Activated naive CD8-positive, alpha-beta T cell treated with anti-CD3 and anti-CD28 coated beads, Interleukin-2, amount 10 ng/mL, durations not matched to agents 7 days and 5 days (primary cell): ENCODE measurements around the gene TMCC2. TPM values are rescaled to one million over a fixed set of nuclear protein-coding genes. Genes with fewer than 3 reads are reported as not detected.

Source experiments
- ATAC-seq: fragments of 150-1000 bp; cut with Tn5 transposase; one replicate; pipeline ENCODE4 v1.10.0; 2021; ENCODE audit warnings: low read depth, moderate library complexity
- POLR2A ChIA-PET: fragments of 350-600 bp; sonication (Branson Sonifier 250); formaldehyde crosslinking; loops from one replicate; lab custom pipeline; 2021; ENCODE audit warnings: antibody characterized with exemption; lab: Charles Lee
- DNase-seq: peaks from one replicate; pipeline ENCODE4 v3.0.0; 2021
- H3K27ac Mint-ChIP-seq: one replicate; pipeline ENCODE4 v1.8.0; 2022; ENCODE audit warnings: mild to moderate bottlenecking, mixed read lengths
- H3K27me3 Mint-ChIP-seq: one replicate; pipeline ENCODE4 v1.8.0; 2022; ENCODE audit warnings: mild to moderate bottlenecking, moderate library complexity, mixed read lengths
- H3K36me3 Mint-ChIP-seq: one replicate; pipeline ENCODE4 v1.8.0; 2021; ENCODE audit warnings: mild to moderate bottlenecking, mixed read lengths
- H3K4me1 Mint-ChIP-seq: one replicate; pipeline ENCODE4 v1.8.0; 2021; ENCODE audit warnings: mixed read lengths
- H3K4me3 Mint-ChIP-seq: one replicate; pipeline ENCODE4 v1.8.0; 2022; ENCODE audit warnings: mild to moderate bottlenecking, moderate library complexity, mixed read lengths
- H3K9me3 Mint-ChIP-seq: one replicate; pipeline ENCODE4 v1.8.0; 2021; ENCODE audit warnings: mixed read lengths
- total RNA-seq, 2 experiments: library from RNA; stranded (reverse); gene quantifications; one replicate each; pipeline ENCODE4 v1.2.3, GENCODE V29; 2021

Gene TMCC2
- total RNA-seq, 2 experiments from 2014 or later: 3.4 to 4.4 TPM

DNA sequence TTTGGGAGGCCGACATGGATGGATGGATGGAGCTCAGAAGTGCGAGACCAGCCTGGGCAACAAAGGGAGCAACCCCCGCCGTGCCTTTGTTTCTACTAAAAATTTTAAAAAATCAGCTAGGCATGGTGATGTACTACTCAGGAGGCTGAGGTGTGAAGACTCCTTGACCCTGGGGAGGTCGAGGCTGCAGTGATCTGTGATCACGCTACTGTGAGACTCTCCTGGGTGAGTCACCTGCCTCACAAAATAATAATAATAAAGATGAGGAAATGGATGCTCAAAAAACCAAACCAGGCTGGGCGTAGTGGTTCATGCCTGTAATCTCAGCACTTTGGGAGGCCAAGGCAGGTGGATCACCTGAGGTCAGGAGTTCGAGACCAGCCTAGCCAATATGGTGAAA is 35.5 kb upstream of the TMCC2 start:
- no peak overlapping the region for H3K27ac Mint-ChIP-seq
- no peaks in the 10 kb centered on the region for H3K27me3 Mint-ChIP-seq
- peaks cover 38% of the 10 kb centered on the region for H3K36me3 Mint-ChIP-seq
- POLR2A ChIA-PET: no interaction called here
- ATAC-seq: no peak
- peaks cover 36% of the 10 kb centered on the region for H3K4me1 Mint-ChIP-seq
- no peak overlapping the region for H3K4me3 Mint-ChIP-seq
- H3K9me3 Mint-ChIP-seq: peaks cover 3% of the 10 kb centered on the region
- no peak for DNase-seq

DNA sequence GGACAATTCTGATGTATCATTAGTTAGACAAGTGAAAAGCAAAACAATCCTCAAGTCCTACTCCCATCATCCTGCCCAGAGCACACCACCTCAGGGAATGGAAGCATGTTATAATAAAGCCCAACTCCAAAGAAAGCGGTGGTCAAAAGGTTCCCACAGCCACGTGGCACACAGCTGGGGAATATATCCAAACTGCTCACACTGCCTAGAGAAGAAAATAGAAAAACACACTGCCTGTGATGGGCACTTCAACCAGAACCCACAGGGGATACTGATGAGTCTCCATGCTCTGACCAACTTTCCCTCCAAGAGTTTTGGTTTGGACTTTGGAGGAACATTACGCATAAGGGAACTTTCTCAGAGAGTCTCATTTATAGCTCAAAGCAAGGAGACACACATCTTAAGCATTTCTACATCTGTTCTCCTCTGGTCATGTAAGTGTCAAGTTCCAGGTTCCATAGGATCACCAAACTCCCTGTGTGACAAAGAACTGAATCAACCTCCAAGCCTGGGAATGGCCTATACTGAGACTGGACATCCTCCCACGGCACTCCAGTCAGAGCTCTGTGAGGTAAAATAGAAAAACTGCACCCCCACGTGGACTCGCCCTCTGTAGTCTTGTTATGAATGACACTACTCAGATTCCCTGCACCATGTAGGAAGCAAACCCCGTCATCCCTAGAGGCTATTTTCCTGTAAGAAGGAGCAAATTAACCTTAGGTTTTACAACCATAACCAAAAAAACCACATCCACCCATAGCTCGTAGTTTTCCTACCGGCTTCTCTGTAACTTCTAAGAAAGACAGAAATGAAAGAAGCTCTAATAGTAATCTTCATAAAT is 28.4 kb upstream of the TMCC2 start:
- POLR2A ChIA-PET: interaction anchor here (0.6 to 2.6 kb wide), 5 partner anchors 13 to 114 kb away, joined by 3 to 10 read pairs (median 7); partner anchors contain the start of gene RBBP5
- no peaks in the 10 kb centered on the region for H3K27me3 Mint-ChIP-seq
- H3K27ac Mint-ChIP-seq: peak overlapping the region; percentile 72
- ATAC-seq (peak; percentile 76), DNase-seq (no peak)
- peak overlapping the region; percentile 67 for H3K4me3 Mint-ChIP-seq
- peaks cover 45% of the 10 kb centered on the region for H3K4me1 Mint-ChIP-seq
- H3K9me3 Mint-ChIP-seq: no peaks in the 10 kb centered on the region
- peaks cover 18% of the 10 kb centered on the region for H3K36me3 Mint-ChIP-seq

DNA sequence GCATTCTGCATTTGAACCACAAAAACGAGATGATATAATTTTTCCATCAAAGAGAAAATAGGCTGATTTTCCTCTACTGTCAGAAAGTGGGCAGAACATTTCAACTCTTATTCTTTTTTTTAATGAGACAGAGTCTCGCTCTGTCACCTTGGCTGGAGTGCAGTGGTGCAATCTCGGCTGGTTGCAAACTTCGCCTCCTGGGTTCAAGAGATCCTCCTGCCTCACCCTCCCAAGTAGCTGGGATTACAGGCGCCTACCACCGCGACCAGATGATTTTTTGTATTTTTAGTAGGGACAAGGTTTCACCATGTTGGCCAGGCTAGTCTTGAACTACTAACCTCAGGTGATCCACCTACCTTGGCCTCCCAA is 27.8 kb upstream of the TMCC2 start:
- ATAC-seq (no peak), DNase-seq (no peak)
- Mint-ChIP-seq H3K36me3 (peaks cover 16% of the 10 kb centered on the region), H3K9me3 (no peaks in the 10 kb centered on the region), H3K4me1 (peaks cover 49% of the 10 kb centered on the region), H3K4me3 (peak overlapping the region; percentile 67), H3K27ac (peak overlapping the region; percentile 72), H3K27me3 (no peaks in the 10 kb centered on the region)
- POLR2A ChIA-PET: interaction anchor here (1.1 to 2.6 kb wide), 4 partner anchors 14 to 114 kb away, joined by 3 to 10 read pairs (median 6); partner anchors contain the start of gene RBBP5

DNA sequence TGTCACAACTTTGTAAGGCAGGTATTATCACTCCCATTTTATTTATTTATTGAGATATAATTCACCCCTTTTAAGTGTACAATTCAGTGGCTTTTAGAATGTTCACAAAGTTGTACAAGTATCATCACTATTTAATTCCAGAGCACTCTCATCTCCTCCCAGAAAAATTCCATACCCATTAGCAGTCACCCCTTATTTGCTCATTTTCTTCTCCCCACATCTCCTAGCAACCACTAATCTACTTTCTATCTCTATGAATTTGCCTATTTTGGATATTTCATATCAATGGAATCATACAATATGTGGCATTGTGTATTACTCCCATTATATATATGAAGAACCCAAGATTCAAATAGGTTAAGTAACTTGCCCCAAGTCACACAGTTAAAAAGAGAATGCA is 23.2 kb upstream of the TMCC2 start:
- ATAC-seq: no peak
- H3K36me3 Mint-ChIP-seq: peaks cover 3% of the 10 kb centered on the region
- no peak overlapping the region for H3K4me3 Mint-ChIP-seq
- DNase-seq: no peak
- H3K4me1 Mint-ChIP-seq: peaks cover 42% of the 10 kb centered on the region
- H3K27ac Mint-ChIP-seq: no peak overlapping the region
- no peaks in the 10 kb centered on the region for H3K9me3 Mint-ChIP-seq
- POLR2A ChIA-PET: no interaction called here
- no peaks in the 10 kb centered on the region for H3K27me3 Mint-ChIP-seq

DNA sequence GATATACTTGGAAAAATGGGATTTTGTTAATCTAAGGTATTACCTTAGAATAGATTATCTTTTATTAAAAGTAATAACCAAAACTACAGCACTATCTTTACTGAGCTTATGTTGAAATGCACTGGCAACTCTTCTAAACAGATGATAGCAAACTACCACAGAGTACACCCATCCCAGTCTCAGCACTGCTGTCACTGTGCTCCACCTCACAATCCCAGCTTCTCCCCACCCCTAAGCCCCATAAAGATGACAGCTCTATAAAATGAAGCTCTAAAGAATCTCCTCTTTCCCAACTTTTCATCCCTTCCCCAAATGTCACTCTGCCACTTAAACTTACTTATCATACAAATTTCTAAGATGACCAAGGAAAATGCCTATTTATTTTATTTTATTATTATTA is 22.7 kb upstream of the TMCC2 start:
- Mint-ChIP-seq H3K36me3 (peaks cover 3% of the 10 kb centered on the region), H3K4me1 (peaks cover 38% of the 10 kb centered on the region), H3K27ac (no peak overlapping the region), H3K4me3 (no peak overlapping the region), H3K9me3 (no peaks in the 10 kb centered on the region), H3K27me3 (no peaks in the 10 kb centered on the region)
- DNase-seq (no peak), ATAC-seq (no peak)
- POLR2A ChIA-PET: no interaction called here

DNA sequence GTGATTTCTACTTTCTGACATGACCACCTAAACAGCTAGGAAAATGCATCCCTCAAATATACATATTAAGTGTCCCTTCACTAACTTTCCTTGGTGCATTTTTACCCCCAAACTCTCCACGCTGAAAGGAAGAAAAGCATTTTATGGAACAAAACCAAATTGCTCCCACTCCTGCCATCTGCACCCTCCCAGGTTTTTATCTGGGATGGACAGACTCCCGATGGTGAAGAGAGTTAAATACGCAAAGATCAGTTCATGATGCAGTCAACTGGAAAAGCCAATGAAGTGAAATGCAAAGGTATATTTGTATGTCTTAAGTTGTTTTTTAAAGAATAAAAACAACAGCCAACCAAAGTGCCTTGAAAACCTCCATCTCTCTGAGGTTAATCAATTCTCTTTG is 18.9 kb upstream of the TMCC2 start:
- no peaks in the 10 kb centered on the region for H3K9me3 Mint-ChIP-seq
- peaks cover 4% of the 10 kb centered on the region for H3K36me3 Mint-ChIP-seq
- ATAC-seq (no peak), DNase-seq (no peak)
- no peaks in the 10 kb centered on the region for H3K27me3 Mint-ChIP-seq
- no peak overlapping the region for H3K4me3 Mint-ChIP-seq
- POLR2A ChIA-PET: interaction anchor here (1.0 kb wide), 1 partner anchor 19 kb away, joined by 3 read pairs; the partner anchor contains the start of gene TMCC2
- no peak overlapping the region for H3K27ac Mint-ChIP-seq
- peaks cover 38% of the 10 kb centered on the region for H3K4me1 Mint-ChIP-seq

DNA sequence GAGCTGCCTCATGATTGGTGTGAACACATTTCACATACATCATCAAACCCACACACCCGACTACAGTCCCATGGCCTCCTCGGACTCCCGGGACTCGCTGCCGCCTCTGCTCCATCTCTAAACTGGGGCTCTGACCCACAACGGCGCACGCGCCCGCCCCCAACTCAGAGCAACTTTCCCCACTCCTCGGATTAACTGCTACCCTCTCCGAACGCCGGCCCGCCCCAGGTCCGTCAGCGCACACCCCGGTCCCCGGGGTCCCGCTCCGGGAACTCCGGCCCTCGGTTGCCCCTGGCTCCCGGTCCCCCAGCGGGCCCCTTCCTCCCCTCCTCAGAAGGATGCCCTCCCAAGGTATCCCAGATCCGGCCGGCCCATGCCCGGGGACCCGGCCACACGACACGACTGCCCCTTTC is 17.0 kb upstream of the TMCC2 start:
- DNase-seq (no peak), ATAC-seq (peak; percentile 6)
- Mint-ChIP-seq H3K27me3 (no peaks in the 10 kb centered on the region), H3K4me1 (peaks cover 38% of the 10 kb centered on the region), H3K36me3 (peaks cover 4% of the 10 kb centered on the region), H3K4me3 (peak overlapping the region; percentile 96), H3K27ac (peak overlapping the region; percentile 98), H3K9me3 (no peaks in the 10 kb centered on the region)
- POLR2A ChIA-PET: interaction anchor here (0.6 to 2.7 kb wide), 7 partner anchors 9 to 74 kb away, joined by 3 to 28 read pairs (median 4); partner anchors contain the start of gene TMCC2

DNA sequence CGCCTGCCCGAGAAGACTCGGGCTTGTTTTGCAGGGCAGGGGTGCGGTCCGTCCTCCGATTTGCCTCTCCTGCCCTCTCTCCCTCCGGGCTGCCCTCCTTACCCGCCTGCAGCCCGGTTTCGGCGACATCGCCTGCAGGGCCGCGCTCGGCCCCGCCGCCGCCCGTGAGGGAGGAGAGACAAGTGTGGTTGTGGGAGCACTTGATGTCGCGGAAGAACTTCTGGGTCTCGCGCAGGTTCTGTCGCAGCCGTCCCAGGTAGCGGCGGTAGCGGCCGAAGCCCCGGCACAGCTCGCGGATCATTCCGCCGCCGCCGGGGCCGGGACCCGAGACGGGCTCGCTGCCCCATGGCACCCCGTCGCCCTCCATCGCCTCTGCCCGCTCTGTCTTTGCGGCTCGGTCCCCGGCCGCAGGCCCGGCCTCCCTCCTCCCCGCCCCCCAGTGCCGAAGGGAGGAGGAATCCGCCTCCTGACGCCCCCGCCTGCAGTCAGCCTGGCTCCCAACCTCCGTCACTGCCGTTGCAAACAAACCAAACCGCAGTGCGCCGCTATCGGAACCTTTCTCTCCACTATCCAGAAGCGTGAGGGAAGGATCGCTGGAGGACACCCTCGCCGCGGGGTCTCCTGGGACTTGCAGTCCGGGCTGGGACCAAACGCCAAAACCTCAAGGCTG is 16.4 kb upstream of the TMCC2 start, which contains the start of gene DSTYK:
TSS of gene DSTYK (minus strand) at position 534 of the 670 bp plus-strand sequence. CDS start at position 367, 167 bp downstream.
- POLR2A ChIA-PET: interaction anchor here (0.5 to 2.7 kb wide), 8 partner anchors 9 to 718 kb away, joined by 3 to 28 read pairs (median 4); partner anchors contain the start of genes RBBP5 and TMCC2
- Mint-ChIP-seq H3K27me3 (no peaks in the 10 kb centered on the region), H3K4me3 (peak within 1 kb of the TSS; percentile 96), H3K36me3 (peaks cover 4% of the 10 kb centered on the region), H3K9me3 (no peaks in the 10 kb centered on the region), H3K27ac (peak within 1 kb of the TSS; percentile 98), H3K4me1 (peaks cover 38% of the 10 kb centered on the region)
- ATAC-seq (peak; percentile 93), DNase-seq (peak; percentile 89)

DNA sequence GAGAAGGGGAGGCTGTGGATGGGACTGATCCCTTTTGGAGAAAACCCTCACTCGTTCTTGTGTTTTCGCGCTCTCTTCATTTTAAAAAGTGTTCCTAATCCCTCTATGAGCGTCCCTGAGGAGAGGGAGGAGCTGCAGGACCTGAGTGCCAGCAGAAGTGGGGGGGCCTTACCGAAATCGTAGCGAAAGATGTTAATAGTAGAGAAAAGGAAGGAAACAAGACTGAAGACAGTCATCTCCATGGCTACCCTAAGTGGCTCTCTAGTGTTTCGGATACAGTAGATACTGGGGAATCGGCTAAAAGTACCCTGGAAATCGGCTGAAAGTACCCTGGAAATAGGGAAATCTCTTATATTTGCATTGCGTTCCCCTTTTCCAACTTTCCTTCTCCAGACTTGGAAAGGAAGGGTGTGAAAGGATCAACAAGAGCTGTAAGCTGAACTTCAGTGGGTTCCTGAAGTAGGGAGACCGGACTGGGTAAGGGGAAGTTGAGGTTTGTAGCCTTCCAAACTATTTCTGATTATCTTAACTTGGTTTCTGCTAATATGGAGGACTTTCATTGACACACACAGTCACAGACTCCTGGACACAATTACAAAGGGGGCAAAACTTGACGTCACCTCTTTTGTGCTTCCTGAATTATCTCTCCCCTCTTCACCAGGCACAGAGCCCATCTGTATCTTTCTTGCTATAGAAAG is 15.8 kb upstream of the TMCC2 start:
- Mint-ChIP-seq H3K9me3 (no peaks in the 10 kb centered on the region), H3K4me1 (peaks cover 36% of the 10 kb centered on the region), H3K36me3 (peaks cover 4% of the 10 kb centered on the region), H3K27me3 (no peaks in the 10 kb centered on the region), H3K27ac (peak overlapping the region; percentile 98), H3K4me3 (peak overlapping the region; percentile 96)
- no peak for DNase-seq
- peak; percentile 25 for ATAC-seq
- POLR2A ChIA-PET: interaction anchor here (0.5 to 2.7 kb wide), 7 partner anchors 8 to 718 kb away, joined by 3 to 28 read pairs (median 4); partner anchors contain the start of genes RBBP5 and TMCC2

DNA sequence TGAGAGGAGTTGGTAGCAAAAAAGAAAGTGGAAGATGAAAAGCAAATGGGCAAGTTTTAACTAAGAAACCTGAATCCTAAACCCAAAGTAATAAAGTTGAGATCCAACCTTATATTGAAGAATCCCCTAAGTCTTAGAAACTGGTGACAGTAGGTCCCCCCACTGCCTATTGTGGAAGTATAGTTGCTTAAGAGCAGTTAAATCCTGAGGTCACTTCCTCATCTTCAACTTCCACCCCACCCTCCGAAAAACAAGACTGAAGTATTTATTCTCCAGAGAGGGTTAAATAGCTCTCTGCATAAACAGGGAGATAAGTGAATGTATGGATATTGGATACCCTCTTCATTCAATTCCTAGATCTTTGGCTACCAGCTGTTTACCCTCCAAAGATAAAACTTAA is 13.0 kb upstream of the TMCC2 start:
- peaks cover 5% of the 10 kb centered on the region for H3K27me3 Mint-ChIP-seq
- peak overlapping the region; percentile 58 for H3K4me3 Mint-ChIP-seq
- H3K9me3 Mint-ChIP-seq: no peaks in the 10 kb centered on the region
- DNase-seq: no peak
- peaks cover 4% of the 10 kb centered on the region for H3K36me3 Mint-ChIP-seq
- H3K27ac Mint-ChIP-seq: peak overlapping the region; percentile 45
- ATAC-seq: no peak
- H3K4me1 Mint-ChIP-seq: peaks cover 29% of the 10 kb centered on the region
- POLR2A ChIA-PET: interaction anchor here (2.0 kb wide), 1 partner anchor 14 kb away, joined by 11 read pairs; the partner anchor contains the start of gene TMCC2

DNA sequence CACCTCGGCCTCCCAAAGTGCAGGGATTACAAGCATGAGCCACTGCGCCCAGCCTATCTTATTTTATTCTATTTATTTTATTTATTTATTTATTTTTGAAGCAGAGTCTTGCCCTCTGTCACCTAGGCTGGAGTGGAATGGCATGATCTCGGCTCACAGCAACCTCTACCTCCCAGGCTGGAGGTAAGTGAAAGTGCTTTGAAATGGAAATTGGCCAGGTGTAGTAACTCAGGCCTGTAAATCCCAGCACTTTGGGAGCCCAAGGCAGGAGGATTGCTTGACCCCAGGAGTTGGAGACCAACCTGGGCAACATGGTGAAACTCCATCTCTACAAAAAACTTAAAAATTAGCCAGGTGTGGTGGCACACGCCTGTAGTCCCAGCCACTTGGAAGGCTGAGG is 11.2 kb upstream of the TMCC2 start:
- no peak overlapping the region for H3K27ac Mint-ChIP-seq
- POLR2A ChIA-PET: no interaction called here
- no peak overlapping the region for H3K4me3 Mint-ChIP-seq
- H3K9me3 Mint-ChIP-seq: no peaks in the 10 kb centered on the region
- DNase-seq (no peak), ATAC-seq (no peak)
- H3K36me3 Mint-ChIP-seq: no peaks in the 10 kb centered on the region
- H3K27me3 Mint-ChIP-seq: peaks cover 5% of the 10 kb centered on the region
- H3K4me1 Mint-ChIP-seq: peaks cover 22% of the 10 kb centered on the region

DNA sequence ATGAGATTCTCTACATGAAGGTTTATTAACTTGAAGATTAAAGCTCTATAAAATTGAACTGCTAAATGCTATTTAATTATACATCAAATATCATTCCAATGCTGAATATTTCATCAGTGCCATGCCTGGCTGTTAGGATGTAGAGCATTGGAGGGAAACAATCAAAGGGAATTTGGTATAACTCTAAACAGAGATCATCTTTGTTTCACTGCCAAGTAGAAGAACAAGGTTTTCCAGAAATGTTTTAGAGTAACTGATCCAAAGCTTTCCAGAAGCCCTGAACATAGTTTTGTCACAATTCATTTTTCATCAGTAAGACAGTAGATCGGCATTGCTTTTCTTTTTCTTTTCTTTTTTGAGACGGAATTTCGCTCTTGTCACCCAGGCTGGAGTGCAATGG is 10.3 kb upstream of the TMCC2 start:
- DNase-seq: no peak
- no peak for ATAC-seq
- Mint-ChIP-seq H3K36me3 (no peaks in the 10 kb centered on the region), H3K4me3 (no peak overlapping the region), H3K27ac (no peak overlapping the region), H3K4me1 (peaks cover 16% of the 10 kb centered on the region), H3K27me3 (peaks cover 7% of the 10 kb centered on the region), H3K9me3 (no peaks in the 10 kb centered on the region)
- POLR2A ChIA-PET: no interaction called here

DNA sequence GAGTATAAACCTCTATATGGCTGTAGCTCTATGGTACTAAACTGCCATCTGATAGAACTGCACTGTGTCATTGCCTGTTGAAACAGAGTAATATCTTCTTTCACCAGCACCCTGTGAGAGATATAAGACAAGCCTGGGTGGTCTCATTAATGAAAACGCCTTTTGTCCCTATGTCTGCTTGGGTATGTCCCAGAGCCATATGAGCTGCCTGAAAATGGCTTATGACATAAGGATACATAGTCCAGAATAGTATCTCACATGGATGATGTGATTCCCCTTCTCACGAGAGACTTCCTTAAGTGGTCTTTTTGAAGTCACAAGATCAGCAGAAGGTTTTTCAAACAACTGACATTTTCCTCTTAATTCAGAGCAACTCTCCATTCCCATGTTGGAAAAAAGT is 7.3 kb upstream of the TMCC2 start:
- POLR2A ChIA-PET: interaction anchor here (0.5 to 1.7 kb wide), 2 partner anchors 9 to 1885 kb away, joined by 3 to 4 read pairs; partner anchors contain the start of gene DSTYK
- Mint-ChIP-seq H3K36me3 (no peaks in the 10 kb centered on the region), H3K4me1 (peaks cover 2% of the 10 kb centered on the region), H3K27ac (no peak overlapping the region), H3K9me3 (no peaks in the 10 kb centered on the region), H3K27me3 (peaks cover 29% of the 10 kb centered on the region), H3K4me3 (no peak overlapping the region)
- no peak for ATAC-seq
- DNase-seq: no peak
